Activated CD8-positive, alpha-beta memory T cell treated with anti-CD3 and anti-CD28 coated beads, Interleukin-2, amount 10 ng/mL, durations not matched to agents 7 days and 5 days (primary cell): ENCODE results near the gene MEX3A. TPM values are rescaled to one million over a fixed set of nuclear protein-coding genes. Genes with fewer than 3 reads are reported as not detected.

Experiments used
- ATAC-seq: fragments of 150-1000 bp; cut with Tn5 transposase; one replicate; pipeline ENCODE4 v1.10.0; 2021; ENCODE audit warnings: moderate library complexity
- CTCF ChIA-PET: fragments of 350-600 bp; sonication (Branson Sonifier 250); formaldehyde crosslinking; loops from one replicate; lab custom pipeline; 2021; ENCODE audit warnings: antibody characterized with exemption; lab: Charles Lee
- DNase-seq: peaks from one replicate; pipeline ENCODE4 v3.0.0-alpha.2; 2020
- H3K27ac Mint-ChIP-seq: one replicate; pipeline ENCODE4 v1.8.0; 2021; ENCODE audit warnings: mild to moderate bottlenecking, mixed read lengths
- H3K27me3 Mint-ChIP-seq: one replicate; pipeline ENCODE4 v1.8.0; 2021; ENCODE audit warnings: mixed read lengths
- H3K36me3 Mint-ChIP-seq: one replicate; pipeline ENCODE4 v1.8.0; 2021; ENCODE audit warnings: mild to moderate bottlenecking, mixed read lengths
- H3K4me1 Mint-ChIP-seq: one replicate; pipeline ENCODE4 v1.8.0; 2021; ENCODE audit warnings: mixed read lengths
- H3K4me3 Mint-ChIP-seq: one replicate; pipeline ENCODE4 v1.8.0; 2021; ENCODE audit warnings: mild to moderate bottlenecking, moderate library complexity, mixed read lengths
- H3K9me3 Mint-ChIP-seq: one replicate; pipeline ENCODE4 v1.8.0; 2022; ENCODE audit warnings: low read depth, mixed read lengths
- total RNA-seq, 2 experiments: library from RNA; stranded (reverse); gene quantifications; one replicate each; pipeline ENCODE4 v1.2.3, GENCODE V29; 2021

Gene MEX3A
- total RNA-seq, 2 experiments from 2014 or later = 0.06 to 0.56 TPM

GRCh38 chr1:156115514-156116374 lies 33.5 kb upstream of the MEX3A start:
- ATAC-seq (no peak), DNase-seq (no peak)
- Mint-ChIP-seq H3K27ac (peak overlapping the region; percentile 63), H3K4me1 (peaks cover 37% of the 10 kb centered on the region), H3K4me3 (peak overlapping the region; percentile 83), H3K36me3 (no peaks in the 10 kb centered on the region), H3K27me3 (peaks cover 34% of the 10 kb centered on the region), H3K9me3 (no peaks in the 10 kb centered on the region)
- CTCF ChIA-PET = interaction anchor here (0.5 to 25.5 kb wide), 5 partner anchors 12 to 110 kb away, joined by 3 to 979 read pairs (median 7); partner anchors contain the start of gene MEX3A

- H3K4me1 Mint-ChIP-seq = peaks cover 31% of the 10 kb centered on the region
- ATAC-seq (peak; percentile 21), DNase-seq (no peak)
- peak overlapping the region; percentile 63 for H3K27ac Mint-ChIP-seq
- no peaks in the 10 kb centered on the region for H3K9me3 Mint-ChIP-seq
- H3K36me3 Mint-ChIP-seq = no peaks in the 10 kb centered on the region
- CTCF ChIA-PET = interaction anchor here (1.1 to 25.5 kb wide), 5 partner anchors 12 to 942 kb away, joined by 3 to 979 read pairs (median 7); partner anchors contain the start of genes KRTCAP2 and MEX3A
- peak overlapping the region; percentile 83 for H3K4me3 Mint-ChIP-seq
- H3K27me3 Mint-ChIP-seq = peaks cover 34% of the 10 kb centered on the region
Observed at GRCh38 chr1:156114919-156115513, 32.8 kb upstream of the MEX3A start.

GRCh38 chr1:156114101-156114918 lies 32.0 kb upstream of the MEX3A start, which contains the start of gene LMNA:
TSS of gene LMNA (plus strand) at chr1:156114711. CDS start at chr1:156114919, 208 bp downstream.
- Mint-ChIP-seq H3K36me3 (no peaks in the 10 kb centered on the region), H3K4me1 (peaks cover 25% of the 10 kb centered on the region), H3K9me3 (no peaks in the 10 kb centered on the region), H3K27ac (peak within 1 kb of the TSS; percentile 75), H3K4me3 (peak within 1 kb of the TSS; percentile 83), H3K27me3 (peaks cover 34% of the 10 kb centered on the region)
- DNase-seq = peak; percentile 81
- CTCF ChIA-PET = interaction anchor here (1.1 to 25.5 kb wide), 5 partner anchors 13 to 942 kb away, joined by 3 to 979 read pairs (median 7); partner anchors contain the start of genes KRTCAP2 and MEX3A
- ATAC-seq = peak; percentile 90

GRCh38 chr1:156113282-156113950 lies 31.2 kb upstream of the MEX3A start:
- Mint-ChIP-seq H3K27ac (no peak overlapping the region), H3K9me3 (no peaks in the 10 kb centered on the region), H3K27me3 (peaks cover 34% of the 10 kb centered on the region), H3K4me3 (no peak overlapping the region), H3K36me3 (no peaks in the 10 kb centered on the region), H3K4me1 (peaks cover 23% of the 10 kb centered on the region)
- CTCF ChIA-PET = interaction anchor here (7.3 to 25.5 kb wide), 2 partner anchors 14 to 19 kb away, joined by 127 to 979 read pairs; partner anchors contain the start of gene MEX3A
- no peak for DNase-seq
- ATAC-seq = no peak

GRCh38 chr1:156112276-156113137 lies 30.2 kb upstream of the MEX3A start:
- H3K27ac Mint-ChIP-seq = no peak overlapping the region
- no peaks in the 10 kb centered on the region for H3K36me3 Mint-ChIP-seq
- CTCF ChIA-PET = interaction anchor here (1.4 to 25.5 kb wide), 3 partner anchors 10 to 18 kb away, joined by 3 to 979 read pairs (median 127); partner anchors contain the start of gene MEX3A
- no peak for DNase-seq
- peaks cover 35% of the 10 kb centered on the region for H3K27me3 Mint-ChIP-seq
- ATAC-seq = no peak
- H3K4me1 Mint-ChIP-seq = peaks cover 22% of the 10 kb centered on the region
- H3K4me3 Mint-ChIP-seq = no peak overlapping the region
- H3K9me3 Mint-ChIP-seq = no peaks in the 10 kb centered on the region

GRCh38 chr1:156111355-156111962 lies 29.2 kb upstream of the MEX3A start:
- no peak for ATAC-seq
- Mint-ChIP-seq H3K36me3 (no peaks in the 10 kb centered on the region), H3K27ac (no peak overlapping the region), H3K4me3 (no peak overlapping the region), H3K27me3 (peaks cover 41% of the 10 kb centered on the region), H3K9me3 (no peaks in the 10 kb centered on the region), H3K4me1 (peaks cover 26% of the 10 kb centered on the region)
- CTCF ChIA-PET = interaction anchor here (1.4 to 25.5 kb wide), 3 partner anchors 11 to 17 kb away, joined by 3 to 979 read pairs (median 127); partner anchors contain the start of gene MEX3A
- DNase-seq = no peak

- H3K4me1 Mint-ChIP-seq = peaks cover 27% of the 10 kb centered on the region
- CTCF ChIA-PET = interaction anchor here (0.9 to 6.9 kb wide), 3 partner anchors 13 to 276 kb away, joined by 3 to 51 read pairs (median 4); no protein-coding TSS in a partner anchor
- no peaks in the 10 kb centered on the region for H3K9me3 Mint-ChIP-seq
- peaks cover 36% of the 10 kb centered on the region for H3K27me3 Mint-ChIP-seq
- H3K4me3 Mint-ChIP-seq = no peak overlapping the region
- H3K27ac Mint-ChIP-seq = no peak overlapping the region
- H3K36me3 Mint-ChIP-seq = no peaks in the 10 kb centered on the region
- ATAC-seq = no peak
- no peak for DNase-seq
Observed at GRCh38 chr1:156110252-156110651, 28.0 kb upstream of the MEX3A start.

GRCh38 chr1:156108664-156109241 lies 26.5 kb upstream of the MEX3A start:
- ATAC-seq = no peak
- H3K4me3 Mint-ChIP-seq = no peak overlapping the region
- H3K4me1 Mint-ChIP-seq = peaks cover 26% of the 10 kb centered on the region
- peaks cover 23% of the 10 kb centered on the region for H3K27me3 Mint-ChIP-seq
- H3K27ac Mint-ChIP-seq = no peak overlapping the region
- CTCF ChIA-PET = interaction anchor here (1.2 to 6.9 kb wide), 2 partner anchors 12 to 19 kb away, joined by 3 to 51 read pairs; no protein-coding TSS in a partner anchor
- H3K9me3 Mint-ChIP-seq = no peaks in the 10 kb centered on the region
- DNase-seq = no peak
- H3K36me3 Mint-ChIP-seq = no peaks in the 10 kb centered on the region

GRCh38 chr1:156108057-156108456 lies 25.8 kb upstream of the MEX3A start:
- no peak for DNase-seq

GRCh38 chr1:156106624-156107488 lies 24.6 kb upstream of the MEX3A start:
- DNase-seq (no peak), ATAC-seq (peak; percentile 14)
- Mint-ChIP-seq H3K4me1 (peaks cover 28% of the 10 kb centered on the region), H3K9me3 (no peaks in the 10 kb centered on the region), H3K27ac (peak overlapping the region; percentile 72), H3K36me3 (no peaks in the 10 kb centered on the region), H3K27me3 (peaks cover 12% of the 10 kb centered on the region), H3K4me3 (peak overlapping the region; percentile 55)
- CTCF ChIA-PET = interaction anchor here (1.1 to 27.0 kb wide), 5 partner anchors 10 to 41 kb away, joined by 4 to 979 read pairs (median 5); partner anchors contain the start of genes LMNA and MEX3A

More at GRCh38 chr1:156108057-156108456, 25.8 kb upstream of the MEX3A start:
- Mint-ChIP-seq H3K27me3 (peaks cover 17% of the 10 kb centered on the region), H3K27ac (no peak overlapping the region), H3K4me3 (no peak overlapping the region), H3K9me3 (no peaks in the 10 kb centered on the region), H3K36me3 (no peaks in the 10 kb centered on the region), H3K4me1 (peaks cover 28% of the 10 kb centered on the region)
- no peak for ATAC-seq
- CTCF ChIA-PET = interaction anchor here (0.5 to 27.0 kb wide), 4 partner anchors 11 to 55 kb away, joined by 4 to 979 read pairs (median 28); partner anchors contain the start of gene LMNA
